OCI-LY3 (cell line): ENCODE data around the gene CDHR2.

ENCODE experiments used
- EZH2phosphoT487 ChIP-seq: fragments of 200-600 bp; shearing (Covaris generic); IDR thresholded peaks from 2 replicates; pipeline ENCODE4 v1.6.1; 2018; ENCODE audit warnings: antibody characterized with exemption, mixed run types, low read depth
- TF ChIP-seq, protein P1 (sequence below): fragments of 200-600, 300-600 bp; sonication (generic); IDR thresholded peaks from 2 replicates; pipeline ENCODE4 v1.5.1; 2014; ENCODE audit warnings: antibody characterized with exemption, low read length, low read depth

- TF ChIP-seq, protein P1, sequence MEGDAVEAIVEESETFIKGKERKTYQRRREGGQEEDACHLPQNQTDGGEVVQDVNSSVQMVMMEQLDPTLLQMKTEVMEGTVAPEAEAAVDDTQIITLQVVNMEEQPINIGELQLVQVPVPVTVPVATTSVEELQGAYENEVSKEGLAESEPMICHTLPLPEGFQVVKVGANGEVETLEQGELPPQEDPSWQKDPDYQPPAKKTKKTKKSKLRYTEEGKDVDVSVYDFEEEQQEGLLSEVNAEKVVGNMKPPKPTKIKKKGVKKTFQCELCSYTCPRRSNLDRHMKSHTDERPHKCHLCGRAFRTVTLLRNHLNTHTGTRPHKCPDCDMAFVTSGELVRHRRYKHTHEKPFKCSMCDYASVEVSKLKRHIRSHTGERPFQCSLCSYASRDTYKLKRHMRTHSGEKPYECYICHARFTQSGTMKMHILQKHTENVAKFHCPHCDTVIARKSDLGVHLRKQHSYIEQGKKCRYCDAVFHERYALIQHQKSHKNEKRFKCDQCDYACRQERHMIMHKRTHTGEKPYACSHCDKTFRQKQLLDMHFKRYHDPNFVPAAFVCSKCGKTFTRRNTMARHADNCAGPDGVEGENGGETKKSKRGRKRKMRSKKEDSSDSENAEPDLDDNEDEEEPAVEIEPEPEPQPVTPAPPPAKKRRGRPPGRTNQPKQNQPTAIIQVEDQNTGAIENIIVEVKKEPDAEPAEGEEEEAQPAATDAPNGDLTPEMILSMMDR = no peak
- no peak for TF ChIP-seq EZH2phosphoT487
These were observed 53.9 kb downstream of the CDHR2 start for GRCh38 chr5:176603091-176603490.
